H9 (cell line): ENCODE results near the gene UBALD2. TPM values are rescaled to one million over a fixed set of nuclear protein-coding genes. Genes with fewer than 3 reads are reported as not detected.

Experiments used
- DNase-seq: peaks from one replicate; pipeline ENCODE4 v3.0.0-alpha.2; 2017
- H2AFZ ChIP-seq: one replicate; pipeline ENCODE4 v1.6.1; 2013; ENCODE audit warnings: mild to moderate bottlenecking, low read length, control low read depth, moderate library complexity
- H2AK5ac ChIP-seq: 2 replicates; pipeline ENCODE4 v1.6.1; 2013; ENCODE audit warnings: low read length, control low read depth, mixed read lengths; ENCODE audit not compliant: insufficient read length
- H2BK120ac ChIP-seq: one replicate; pipeline ENCODE4 v1.6.1; 2013; ENCODE audit warnings: low read depth, mild to moderate bottlenecking, low read length, control low read depth, inconsistent platforms; ENCODE audit not compliant: poor library complexity, severe bottlenecking
- H2BK12ac ChIP-seq: 2 replicates; pipeline ENCODE4 v1.6.1; 2013; ENCODE audit warnings: low read length, control low read depth, mixed read lengths, low read depth; ENCODE audit not compliant: insufficient read length
- H2BK15ac ChIP-seq: 2 replicates; pipeline ENCODE4 v1.6.1; 2013; ENCODE audit warnings: low read depth, low read length, control low read depth
- H2BK20ac ChIP-seq: one replicate; pipeline ENCODE4 v1.6.1; 2013; ENCODE audit warnings: low read depth, mild to moderate bottlenecking, low read length, control low read depth, inconsistent platforms; ENCODE audit not compliant: poor library complexity, severe bottlenecking
- H2BK5ac ChIP-seq: 2 replicates; pipeline ENCODE4 v1.6.1; 2013; ENCODE audit warnings: low read length, control low read depth, mixed read lengths; ENCODE audit not compliant: insufficient read length
- H3K14ac ChIP-seq: 2 replicates; pipeline ENCODE4 v1.6.1; 2013; ENCODE audit warnings: low read length, control low read depth; ENCODE audit not compliant: insufficient read depth
- H3K18ac ChIP-seq: 2 replicates; pipeline ENCODE4 v1.6.1; 2013; ENCODE audit warnings: low read depth, mild to moderate bottlenecking, mixed read lengths, low read length, control low read depth; ENCODE audit not compliant: insufficient read length
- H3K23ac ChIP-seq: 2 replicates; pipeline ENCODE4 v1.6.1; 2013; ENCODE audit warnings: low read length, control low read depth, mixed read lengths, low read depth; ENCODE audit not compliant: insufficient read length
- H3K23me2 ChIP-seq: 2 replicates; pipeline ENCODE4 v1.6.1; 2013; ENCODE audit warnings: low read depth, mild to moderate bottlenecking, mixed read lengths, low read length, control low read depth; ENCODE audit not compliant: insufficient read length, poor library complexity, severe bottlenecking
- H3K27ac ChIP-seq: 2 replicates; pipeline ENCODE4 v1.5.1; 2013; ENCODE audit warnings: low read length, control low read depth, mixed read lengths, low read depth; ENCODE audit not compliant: insufficient read length
- H3K27me3 ChIP-seq: 2 replicates; pipeline ENCODE4 v1.6.1; 2013; ENCODE audit warnings: low read length, control low read depth, inconsistent platforms; ENCODE audit not compliant: insufficient read depth
- H3K4ac ChIP-seq: 2 replicates; pipeline ENCODE4 v1.6.1; 2013; ENCODE audit warnings: low read depth, mild to moderate bottlenecking, control low read depth, inconsistent platforms, low read length, moderate library complexity
- H3K4me1 ChIP-seq: 2 replicates; pipeline ENCODE4 v1.6.1; 2013; ENCODE audit warnings: low read length, control low read depth, inconsistent platforms; ENCODE audit not compliant: insufficient read depth
- H3K4me2 ChIP-seq: 2 replicates; pipeline ENCODE4 v1.6.1; 2013; ENCODE audit warnings: low read length, control low read depth, mixed read lengths; ENCODE audit not compliant: insufficient read length, insufficient read depth
- H3K56ac ChIP-seq: 2 replicates; pipeline ENCODE4 v1.6.1; 2013; ENCODE audit warnings: low read depth, mild to moderate bottlenecking, mixed read lengths, low read length, control low read depth; ENCODE audit not compliant: insufficient read length
- H3K79me1 ChIP-seq: 2 replicates; pipeline ENCODE4 v1.6.1; 2013; ENCODE audit warnings: low read depth, mild to moderate bottlenecking, moderate library complexity, low read length, control low read depth, inconsistent platforms; ENCODE audit not compliant: insufficient read depth, poor library complexity, severe bottlenecking
- H3K79me2 ChIP-seq: 2 replicates; pipeline ENCODE4 v1.6.1; 2013; ENCODE audit warnings: low read length, control low read depth, inconsistent platforms; ENCODE audit not compliant: insufficient read depth
- H3K9ac ChIP-seq: 2 replicates; pipeline ENCODE4 v1.6.1; 2013; ENCODE audit warnings: low read length, control low read depth, mixed read lengths; ENCODE audit not compliant: insufficient read length; ENCODE audit errors: extremely low read depth
- H3K9me3 ChIP-seq: one replicate; pipeline ENCODE4 v1.6.1; 2013; ENCODE audit warnings: low read depth, low read length, inconsistent platforms; ENCODE audit not compliant: control insufficient read depth
- H3T11ph ChIP-seq: one replicate; pipeline ENCODE4 v1.6.1; 2013; ENCODE audit warnings: mild to moderate bottlenecking, low read length, control low read depth, inconsistent platforms
- H4K20me1 ChIP-seq: one replicate; pipeline ENCODE4 v1.6.1; 2013; ENCODE audit not compliant: control insufficient read depth, insufficient read length, insufficient read depth
- H4K5ac ChIP-seq: 2 replicates; pipeline ENCODE4 v1.6.1; 2013; ENCODE audit warnings: low read depth, mild to moderate bottlenecking, mixed read lengths, low read length, control low read depth; ENCODE audit not compliant: insufficient read length
- H4K8ac ChIP-seq: replicated peaks from 2 replicates; pipeline ENCODE4 v1.6.1; 2013; ENCODE audit warnings: low read length, control low read depth, mixed read lengths, low read depth; ENCODE audit not compliant: insufficient read length
- H4K91ac ChIP-seq: 2 replicates; pipeline ENCODE4 v1.6.1; 2013; ENCODE audit warnings: low read depth, mild to moderate bottlenecking, moderate library complexity, mixed read lengths, low read length, control low read depth; ENCODE audit not compliant: insufficient read length
- H3K27ac Mint-ChIP-seq, 3 experiments: 2 replicates in 2 of 3; 3 replicates in 1 of 3; pipeline ENCODE4 v1.8.0; 2020 to 2021; ENCODE audit warnings: mixed read lengths in 3 of 3, mild to moderate bottlenecking in 1 of 3, moderate library complexity in 1 of 3
- H3K27me3 Mint-ChIP-seq: 2 replicates; pipeline ENCODE4 v1.8.0; 2021; ENCODE audit warnings: low read depth, mild to moderate bottlenecking, moderate library complexity, mixed read lengths
- H3K36me3 Mint-ChIP-seq, 3 experiments: 2 replicates in 2 of 3; 3 replicates in 1 of 3; pipeline ENCODE4 v1.8.0; 2020 to 2021; ENCODE audit warnings: low read depth in 3 of 3, mixed read lengths in 3 of 3; ENCODE audit not compliant: insufficient read depth in 1 of 3
- H3K4me1 Mint-ChIP-seq, 2 experiments: 2 replicates each; pipeline ENCODE4 v1.8.0; 2020; ENCODE audit warnings: mixed read lengths in 2 of 2
- H3K4me3 Mint-ChIP-seq, 2 experiments: 2 replicates in 1 of 2; 3 replicates in 1 of 2; pipeline ENCODE4 v1.8.0; 2020 to 2021; ENCODE audit warnings: mild to moderate bottlenecking in 2 of 2, mixed read lengths in 2 of 2, moderate library complexity in 1 of 2
- H3K9me3 Mint-ChIP-seq, 2 experiments: 2 replicates in 1 of 2; 3 replicates in 1 of 2; pipeline ENCODE4 v1.8.0; 2020; ENCODE audit warnings: mild to moderate bottlenecking in 2 of 2, mixed read lengths in 2 of 2, moderate library complexity in 1 of 2
- WGBS: extraction: QIAGEN DNeasy Blood & Tissue Kit; methylation state at CpG from one replicate; pipeline ENCODE4 v1.1.7; 2013; ENCODE audit warnings: missing lambda C conversion rate, low lambda C conversion rate, mixed read lengths; ENCODE audit not compliant: insufficient read length; ENCODE audit errors: extremely low coverage; 5-methylcytosine and 5-hydroxymethylcytosine counted together
- total RNA-seq: library from RNA; stranded (reverse); gene quantifications from 2 replicates; pipeline ENCODE4 v1.2.1, GENCODE V29; 2021
- TF ChIP-seq, protein P1 (sequence below): fragments of 200-600 bp; sonication (generic); conservative IDR thresholded peaks from 3 replicates; pipeline ENCODE4 v1.8.0; 2021; ENCODE audit warnings: antibody characterized with exemption, mild to moderate bottlenecking

UBALD2 gene
- total RNA-seq, 1 experiment from 2014 or later = 25.8 TPM

GRCh38 chr17:76296889-76297288, 31.7 kb downstream of the UBALD2 start:
- Histone ChIP-seq H2BK12ac (no peak overlapping the region), H2AFZ (no peak overlapping the region), H3K27me3 (no peaks in the 10 kb centered on the region), H2BK120ac (no peak overlapping the region), H3K4me1 (no peaks in the 10 kb centered on the region), H3K9me3 (no peaks in the 10 kb centered on the region), H4K8ac (no peak overlapping the region), H3K27ac (no peak overlapping the region), H4K91ac (no peak overlapping the region), H3K56ac (no peak overlapping the region), H2AK5ac (no peak overlapping the region), H3K9ac (no peak overlapping the region), H3K23ac (no peak overlapping the region), H2BK20ac (no peak overlapping the region), H3T11ph (no peak overlapping the region), H3K4me2 (no peak overlapping the region), H3K79me2 (no peaks in the 10 kb centered on the region), H3K14ac (no peak overlapping the region), H3K23me2 (no peaks in the 10 kb centered on the region), H2BK5ac (no peak overlapping the region), H3K4ac (no peak overlapping the region), H4K5ac (no peak overlapping the region), H2BK15ac (no peak overlapping the region), H3K18ac (no peak overlapping the region), H3K79me1 (no peaks in the 10 kb centered on the region), H4K20me1 (no peaks in the 10 kb centered on the region)
- no peak for DNase-seq
- H3K4me3 Mint-ChIP-seq = no peak overlapping the region
- H3K27ac Mint-ChIP-seq = peak overlapping the region in 1 of 3 experiments; percentile 87; a peak in 1 of 7 replicates
- peaks cover 3% of the 10 kb centered on the region in 2 experiments; a peak in 2 of 4 replicates for H3K4me1 Mint-ChIP-seq
- H3K9me3 Mint-ChIP-seq = no peaks in the 10 kb centered on the region
- no peaks in the 10 kb centered on the region for H3K27me3 Mint-ChIP-seq
- H3K36me3 Mint-ChIP-seq = peaks cover 0 to 2% (median 0%) of the 10 kb centered on the region in 3 experiments; a peak in 3 of 7 replicates
- TF ChIP-seq, protein P1, sequence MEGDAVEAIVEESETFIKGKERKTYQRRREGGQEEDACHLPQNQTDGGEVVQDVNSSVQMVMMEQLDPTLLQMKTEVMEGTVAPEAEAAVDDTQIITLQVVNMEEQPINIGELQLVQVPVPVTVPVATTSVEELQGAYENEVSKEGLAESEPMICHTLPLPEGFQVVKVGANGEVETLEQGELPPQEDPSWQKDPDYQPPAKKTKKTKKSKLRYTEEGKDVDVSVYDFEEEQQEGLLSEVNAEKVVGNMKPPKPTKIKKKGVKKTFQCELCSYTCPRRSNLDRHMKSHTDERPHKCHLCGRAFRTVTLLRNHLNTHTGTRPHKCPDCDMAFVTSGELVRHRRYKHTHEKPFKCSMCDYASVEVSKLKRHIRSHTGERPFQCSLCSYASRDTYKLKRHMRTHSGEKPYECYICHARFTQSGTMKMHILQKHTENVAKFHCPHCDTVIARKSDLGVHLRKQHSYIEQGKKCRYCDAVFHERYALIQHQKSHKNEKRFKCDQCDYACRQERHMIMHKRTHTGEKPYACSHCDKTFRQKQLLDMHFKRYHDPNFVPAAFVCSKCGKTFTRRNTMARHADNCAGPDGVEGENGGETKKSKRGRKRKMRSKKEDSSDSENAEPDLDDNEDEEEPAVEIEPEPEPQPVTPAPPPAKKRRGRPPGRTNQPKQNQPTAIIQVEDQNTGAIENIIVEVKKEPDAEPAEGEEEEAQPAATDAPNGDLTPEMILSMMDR = no peak
- no CpG with 5 or more reads among the region's 5 CpGs for WGBS
